GM12878 (cell line): Measurements from ENCODE around the gene GPBP1L1. TPM values are rescaled to one million over a fixed set of nuclear protein-coding genes. Genes with fewer than 3 reads are reported as not detected.

Experiments
- ASH2L ChIP-seq: fragments of 300-600, 200-600 bp; sonication (generic); IDR thresholded peaks from 2 replicates; pipeline ENCODE4 v1.6.1; 2017; ENCODE audit warnings: low read depth, mild to moderate bottlenecking, borderline replicate concordance
- ATF7 ChIP-seq: fragments of 450-650 bp; IDR thresholded peaks from 2 replicates; pipeline ENCODE4 v1.6.1; 2016; ENCODE audit warnings: low read depth, mild to moderate bottlenecking
- EP300 ChIP-seq, 2 experiments: fragments of 150-350 bp in 1 of 2; IDR thresholded peaks; 2 replicates each; pipeline ENCODE4 v1.6.1; 2011 to 2012; ENCODE audit warnings: low read depth in 2 of 2, low read length in 2 of 2, borderline replicate concordance in 1 of 2, improper control_type of control experiment in 1 of 2, inconsistent platforms in 1 of 2; ENCODE audit not compliant: control insufficient read depth in 1 of 2
- HCFC1 ChIP-seq: fragments of 150-350 bp; IDR thresholded peaks from 2 replicates; pipeline ENCODE4 v1.6.1; 2014; ENCODE audit warnings: low read length
- IKZF1 ChIP-seq: fragments of 450-650 bp; conservative IDR thresholded peaks from 2 replicates; pipeline ENCODE4 v1.6.1; 2017; ENCODE audit warnings: antibody characterized with exemption, mild to moderate bottlenecking
- JUNB ChIP-seq: IDR thresholded peaks from 2 replicates; pipeline ENCODE4 v1.6.1; 2016; ENCODE audit warnings: antibody characterized with exemption, mild to moderate bottlenecking
- KDM1A ChIP-seq: fragments of 200-600 bp; sonication (generic); IDR thresholded peaks from 2 replicates; pipeline ENCODE4 v1.6.1; 2016; ENCODE audit warnings: borderline replicate concordance
- MEF2A ChIP-seq: IDR thresholded peaks from 2 replicates; pipeline ENCODE4 v1.6.1; 2011; ENCODE audit warnings: low read depth, mild to moderate bottlenecking, low read length, moderate library complexity; ENCODE audit not compliant: insufficient read depth
- NFXL1 ChIP-seq: fragments of 450-650 bp; IDR thresholded peaks from 2 replicates; pipeline ENCODE4 v1.6.1; 2017; ENCODE audit warnings: antibody characterized with exemption, mild to moderate bottlenecking, borderline replicate concordance
- NFYB ChIP-seq: IDR thresholded peaks from 2 replicates; pipeline ENCODE4 v1.6.1; 2011; ENCODE audit warnings: low read depth, mild to moderate bottlenecking, low read length, improper control_type of control experiment, moderate library complexity; ENCODE audit not compliant: insufficient read depth
- PML ChIP-seq: IDR thresholded peaks from 2 replicates; pipeline ENCODE4 v1.6.1; 2012; ENCODE audit warnings: low read length, inconsistent platforms
- RAD51 ChIP-seq: fragments of 450-650 bp; IDR thresholded peaks from 2 replicates; pipeline ENCODE4 v1.6.1; 2016; ENCODE audit warnings: moderate library complexity, mild to moderate bottlenecking, inconsistent platforms
- SKIL ChIP-seq: fragments of 450-650 bp; IDR thresholded peaks from 2 replicates; pipeline ENCODE4 v1.6.1; 2017; ENCODE audit warnings: mild to moderate bottlenecking, low read depth, inconsistent platforms; ENCODE audit not compliant: poor library complexity, severe bottlenecking
- SMARCA5 ChIP-seq: fragments of 450-650 bp; IDR thresholded peaks from 2 replicates; pipeline ENCODE4 v1.6.1; 2017; ENCODE audit warnings: mild to moderate bottlenecking
- ZNF207 ChIP-seq: fragments of 450-650 bp; IDR thresholded peaks from 2 replicates; pipeline ENCODE4 v1.6.1; 2014; ENCODE audit warnings: antibody characterized with exemption, mild to moderate bottlenecking, borderline replicate concordance
- ZNF592 ChIP-seq: fragments of 450-650 bp; IDR thresholded peaks from 2 replicates; pipeline ENCODE4 v1.6.1; 2017; ENCODE audit warnings: mild to moderate bottlenecking, moderate library complexity
- ZNF622 ChIP-seq: fragments of 450-650 bp; IDR thresholded peaks from 2 replicates; pipeline ENCODE4 v1.6.1; 2017; ENCODE audit warnings: mild to moderate bottlenecking, inconsistent platforms
- polyA plus RNA-seq, 11 experiments: library from polyadenylated mRNA; depleted of rRNA in 4 of 11; unstranded in 6 of 11; stranded (reverse) in 5 of 11; fragments of >200 nt; fragmentation: Nextera tagmentation in 4 of 11; fragmentation: Illumina TruSeq in 1 of 11; extraction: Ambion mirVana in 4 of 11; extraction: Trizol in 1 of 11; gene quantifications; 1 replicate in 1 of 11; 2 replicates in 10 of 11; pipeline versions ENCODE4 v1.2.1 to v1.2.3, GENCODE V29; 2011 to 2016; ENCODE audit warnings: inconsistent platforms in 2 of 11, missing spikeins in 2 of 11, low read depth in 1 of 11
- total RNA-seq, 4 experiments: library from RNA; depleted of rRNA in 3 of 4; stranded (reverse); fragments of >200 nt in 3 of 4; fragmentation: Illumina TruSeq in 1 of 4; extraction: Trizol in 1 of 4; gene quantifications; 2 replicates each; pipeline versions ENCODE4 v1.2.1 to v1.2.3, GENCODE V29; 2013 to 2021
- TF ChIP-seq, protein P1 (sequence below): IDR thresholded peaks from 2 replicates; pipeline ENCODE4 v1.6.1; 2011; ENCODE audit warnings: low read depth, mild to moderate bottlenecking, low read length, moderate library complexity, borderline replicate concordance; ENCODE audit errors: extremely low read depth
- TF ChIP-seq, protein P2 (sequence below): fragments of 450-650 bp; formaldehyde crosslinking; IDR thresholded peaks from 2 replicates; pipeline ENCODE4 v1.4.0; 2022; ENCODE audit warnings: mild to moderate bottlenecking, moderate library complexity

GPBP1L1 gene
- total and polyA plus RNA-seq, 10 of the 15 experiments (the other 5 are each of a cell fraction or from before 2014, with no cell fraction given): 37.3 to 91.6 (median 81.2) TPM

- TF ChIP-seq ZNF592: peak; percentile 67; the same call in 1 of the 2 replicates
- peak; percentile 43 for TF ChIP-seq ATF7
- TF ChIP-seq EP300 (IDR thresholded peaks at IDR 0.05; ENCODE audit: borderline replicate concordance in 1 of 2, control insufficient read depth in 1 of 2, low read depth in 2 of 2, low read length in 2 of 2): 0 out of 4 replicates have a peak, but pooled peaks of 1 of the 2 experiments have one; percentile 40
- TF ChIP-seq NFYB: no peak
- TF ChIP-seq KDM1A: no peak
- TF ChIP-seq NFXL1: no peak
- peak; percentile 52 for TF ChIP-seq SKIL
- peak; percentile 49; the same call in 1 of the 2 replicates for TF ChIP-seq ZNF207
- 0 out of 2 replicates have a peak, but pooled peaks have one; percentile 89 for TF ChIP-seq ASH2L
- TF ChIP-seq RAD51: peak; percentile 51; the same call in 1 of the 2 replicates
- TF ChIP-seq IKZF1: peak; percentile 90
- no peak for TF ChIP-seq MEF2A
- TF ChIP-seq, protein P1, sequence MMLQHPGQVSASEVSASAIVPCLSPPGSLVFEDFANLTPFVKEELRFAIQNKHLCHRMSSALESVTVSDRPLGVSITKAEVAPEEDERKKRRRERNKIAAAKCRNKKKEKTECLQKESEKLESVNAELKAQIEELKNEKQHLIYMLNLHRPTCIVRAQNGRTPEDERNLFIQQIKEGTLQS: no peak
- TF ChIP-seq ZNF622: no peak
- TF ChIP-seq HCFC1: peak; percentile 79
- TF ChIP-seq, protein P2, sequence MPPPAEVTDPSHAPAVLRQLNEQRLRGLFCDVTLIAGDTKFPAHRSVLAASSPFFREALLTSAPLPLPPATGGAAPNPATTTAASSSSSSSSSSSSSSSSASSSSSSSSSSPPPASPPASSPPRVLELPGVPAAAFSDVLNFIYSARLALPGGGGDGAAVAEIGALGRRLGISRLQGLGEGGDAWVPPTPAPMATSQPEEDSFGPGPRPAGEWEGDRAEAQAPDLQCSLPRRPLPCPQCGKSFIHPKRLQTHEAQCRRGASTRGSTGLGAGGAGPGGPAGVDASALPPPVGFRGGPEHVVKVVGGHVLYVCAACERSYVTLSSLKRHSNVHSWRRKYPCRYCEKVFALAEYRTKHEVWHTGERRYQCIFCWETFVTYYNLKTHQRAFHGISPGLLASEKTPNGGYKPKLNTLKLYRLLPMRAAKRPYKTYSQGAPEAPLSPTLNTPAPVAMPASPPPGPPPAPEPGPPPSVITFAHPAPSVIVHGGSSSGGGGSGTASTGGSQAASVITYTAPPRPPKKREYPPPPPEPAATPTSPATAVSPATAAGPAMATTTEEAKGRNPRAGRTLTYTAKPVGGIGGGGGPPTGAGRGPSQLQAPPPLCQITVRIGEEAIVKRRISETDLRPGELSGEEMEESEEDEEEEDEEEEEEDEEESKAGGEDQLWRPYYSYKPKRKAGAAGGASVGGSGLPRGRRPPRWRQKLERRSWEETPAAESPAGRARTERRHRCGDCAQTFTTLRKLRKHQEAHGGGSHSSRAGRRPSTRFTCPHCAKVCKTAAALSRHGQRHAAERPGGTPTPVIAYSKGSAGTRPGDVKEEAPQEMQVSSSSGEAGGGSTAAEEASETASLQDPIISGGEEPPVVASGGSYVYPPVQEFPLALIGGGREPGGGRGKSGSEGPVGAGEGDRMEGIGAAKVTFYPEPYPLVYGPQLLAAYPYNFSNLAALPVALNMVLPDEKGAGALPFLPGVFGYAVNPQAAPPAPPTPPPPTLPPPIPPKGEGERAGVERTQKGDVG (CRISPR knock-in tag): 0 out of 2 replicates have a peak, but pooled peaks have one; percentile 42
- peak; percentile 63 for TF ChIP-seq PML
- TF ChIP-seq JUNB: no peak
- no peak for TF ChIP-seq SMARCA5
Observed at GRCh38 chr1:45687754-45688740, 1.7 kb upstream of the GPBP1L1 start, which contains the start of gene TMEM69 (continued).
